Adipose tissue (tissue), 3 donors: Measurements from ENCODE around the gene MAST4. TPM values are rescaled to one million over a fixed set of nuclear protein-coding genes. Genes with fewer than 3 reads are reported as not detected.
"Not testable (repeated sequence)": the region's sequence is repeated elsewhere in the genome, so short reads cannot be mapped to it uniquely, and the experiment has no call there.

ENCODE experiments used
- H3K27ac ChIP-seq: one replicate; pipeline ENCODE4 v1.5.1; 2013; ENCODE audit warnings: low read depth, low read length
- WGBS, 3 donors: extraction: QIAGEN DNeasy Blood & Tissue Kit; methylation state at CpG; one replicate each; pipeline ENCODE4 v1.1.7; 2013; 5-methylcytosine and 5-hydroxymethylcytosine counted together
- polyA plus RNA-seq, 3 donors: library from polyadenylated mRNA; stranded (reverse); fragments of 200-250 nt; gene quantifications; one replicate each; pipeline ENCODE4 v1.2.3, GENCODE V29; 2013
- donor health status: healthy with polysubstance abuse.
- donor health status: Bipolar disorder and iron deficiency.
- donor health status: healthy.

MAST4 gene
- polyA plus RNA-seq, 3 donors = 2.7 to 16.6 (median 11.8) TPM

DNA sequence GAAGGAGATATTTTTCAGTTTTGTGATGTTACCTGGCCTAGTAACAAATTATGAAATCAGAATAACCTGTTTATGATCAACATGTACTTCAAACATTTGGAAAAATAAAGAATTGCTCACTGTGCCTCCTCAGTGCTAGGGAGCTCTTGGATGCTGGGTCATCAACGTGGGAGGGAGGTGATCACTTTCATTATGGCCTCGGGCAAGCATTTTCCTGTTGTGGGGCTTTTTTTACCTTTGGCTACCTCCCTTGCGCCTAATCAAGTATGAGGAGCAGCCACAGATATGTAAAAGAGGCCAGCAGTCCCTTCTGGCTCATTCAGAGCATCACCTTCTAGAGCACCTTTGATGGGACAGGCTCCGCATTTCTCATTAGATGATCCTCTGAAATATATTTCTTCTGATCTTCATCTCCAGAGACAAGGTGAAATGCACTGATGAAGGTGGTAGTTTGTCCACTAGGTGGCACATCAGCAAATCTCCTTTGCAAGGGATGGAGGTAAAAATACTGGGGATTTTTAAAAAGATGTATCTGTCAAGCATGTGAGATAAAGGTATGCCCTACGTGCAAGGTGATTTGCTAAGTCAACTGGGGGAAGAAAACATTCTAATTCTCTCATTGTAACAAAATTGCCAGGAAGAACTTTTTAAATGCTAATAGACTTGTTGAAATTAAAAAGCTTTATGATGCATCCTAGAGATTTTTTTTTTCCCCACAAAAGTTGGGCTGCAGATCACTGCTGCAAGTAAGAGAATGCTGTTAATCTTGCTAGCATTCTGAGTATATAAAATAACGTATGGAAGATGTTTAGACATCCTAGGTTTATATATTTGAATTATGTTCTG is 218.2 kb downstream of the MAST4 start:
- WGBS, 3 donors = 37 to 46% (median 42%) methylated on average over 6 of the region's 6 CpGs
- H3K27ac ChIP-seq = no peak overlapping the region

- no peak overlapping the region for H3K27ac ChIP-seq
- WGBS, 3 donors = 89 to 98% (median 96%) methylated on average over 5 of the region's 5 CpGs
Measured at GRCh38 chr5:66818304-66818934, 222.2 kb downstream of the MAST4 start.

GRCh38 chr5:66818935-66819328 is 222.7 kb downstream of the MAST4 start:
- WGBS, 3 donors = 77 to 89% (median 89%) methylated on average over 4 of the region's 4 CpGs
- H3K27ac ChIP-seq = no peak overlapping the region

GRCh38 chr5:66820630-66821207 is 224.5 kb downstream of the MAST4 start:
- WGBS, 3 donors = 92 to 94% (median 94%) methylated on average over 5 of the region's 5 CpGs
- no peak overlapping the region for H3K27ac ChIP-seq

GRCh38 chr5:66821688-66822429 is 225.7 kb downstream of the MAST4 start:
- whole genome bisulfite sequencing, 3 donors = 69 to 78% (median 75%) methylated on average over 4 of the region's 4 CpGs
- no peak overlapping the region for H3K27ac ChIP-seq

GRCh38 chr5:66822906-66823305 is 226.7 kb downstream of the MAST4 start:
- 35 to 74% (median 60%) methylated on average over 2 of the region's 2 CpGs for WGBS, 3 donors
- not testable (repeated sequence) for H3K27ac ChIP-seq

DNA sequence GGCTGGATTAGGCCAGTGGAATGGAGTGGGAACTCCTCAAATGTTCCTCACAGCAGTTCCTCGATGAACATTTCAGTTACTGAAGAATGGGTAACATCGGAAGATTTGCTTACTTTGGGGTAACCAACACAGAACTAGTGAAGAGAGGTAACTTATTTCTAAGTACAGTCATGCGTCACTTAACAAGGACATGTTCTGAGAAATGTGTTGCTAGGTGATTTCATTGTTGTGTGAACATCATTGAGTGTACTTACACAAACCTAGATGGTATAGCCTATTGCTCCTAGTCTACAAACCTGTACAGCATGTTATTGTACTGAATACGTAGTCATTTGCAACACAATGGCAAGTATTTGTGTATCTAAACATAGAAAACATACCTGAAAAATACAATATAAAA is 228.3 kb downstream of the MAST4 start:
- WGBS, 3 donors = 95 to 97% (median 96%) methylated on average over 4 of the region's 4 CpGs
- H3K27ac ChIP-seq = no peak overlapping the region

DNA sequence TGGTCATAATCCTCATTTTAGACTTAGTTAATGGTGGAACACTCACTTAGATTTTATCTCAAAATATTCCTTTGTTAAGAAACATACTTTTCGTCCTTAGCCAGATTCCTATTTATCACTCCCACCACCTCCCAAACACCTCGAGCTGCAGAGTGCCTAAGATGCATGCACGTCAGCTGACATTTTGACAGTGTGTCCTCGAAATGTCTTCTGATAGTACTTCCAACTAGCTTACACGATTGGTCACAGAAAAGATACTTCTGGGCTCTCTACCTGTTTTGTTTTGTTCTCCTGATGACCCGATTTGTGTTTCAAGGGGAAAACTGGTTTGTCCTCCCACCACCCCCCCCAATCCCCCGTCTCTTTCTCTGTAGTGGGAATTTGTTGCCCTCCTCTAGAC is 230.1 kb downstream of the MAST4 start:
- no peak overlapping the region for H3K27ac ChIP-seq
- 83 to 90% (median 84%) methylated on average over 7 of the region's 7 CpGs for WGBS, 3 donors

GRCh38 chr5:66826696-66827095 is 230.5 kb downstream of the MAST4 start:
- 67 to 80% (median 80%) methylated on average over 3 of the region's 3 CpGs for WGBS, 3 donors
- no peak overlapping the region for H3K27ac ChIP-seq

GRCh38 chr5:66828046-66828547 is 231.9 kb downstream of the MAST4 start:
- H3K27ac ChIP-seq = no peak overlapping the region
- 34 to 43% (median 35%) methylated on average over 5 of the region's 5 CpGs for WGBS, 3 donors

GRCh38 chr5:66828548-66829357 is 232.6 kb downstream of the MAST4 start:
- 1 to 3% (median 1%) methylated on average over 21 of the region's 21 CpGs for WGBS, 3 donors
- H3K27ac ChIP-seq = no peak overlapping the region

DNA sequence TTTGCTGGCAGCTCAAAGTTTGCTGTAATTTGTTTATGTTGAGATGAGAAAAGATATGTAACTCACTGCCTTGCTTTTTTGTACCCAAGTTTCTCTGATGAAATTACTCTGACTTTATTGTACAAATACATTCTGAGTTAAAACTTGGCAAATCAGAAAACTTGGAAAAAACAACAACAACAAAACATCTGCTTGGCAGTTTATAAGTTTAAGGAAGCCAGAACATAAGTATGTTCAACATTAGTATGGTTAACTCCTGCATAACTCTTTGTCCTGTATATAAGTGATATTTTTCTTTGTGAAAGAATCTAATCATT is 233.1 kb downstream of the MAST4 start:
- no peak overlapping the region for H3K27ac ChIP-seq

DNA sequence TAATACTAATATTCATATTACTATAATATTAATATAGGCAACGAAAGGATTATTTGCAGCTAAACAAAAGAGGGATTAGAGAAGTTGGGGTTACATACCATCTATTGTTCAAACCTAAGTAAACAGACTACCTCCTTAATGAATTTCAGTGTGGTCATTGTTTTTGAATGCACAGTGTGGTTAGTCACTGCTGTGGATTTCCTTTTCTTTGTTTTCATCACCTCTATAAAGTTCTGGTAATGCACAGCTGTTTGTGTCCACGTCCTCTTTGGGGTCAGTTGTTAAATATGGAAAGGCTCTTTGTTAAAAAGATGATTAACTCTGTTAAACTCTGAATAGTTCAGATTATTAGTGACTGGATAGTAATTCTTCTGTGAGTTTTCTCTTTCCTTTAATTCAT is 233.6 kb downstream of the MAST4 start:
- no peak overlapping the region for H3K27ac ChIP-seq
- 33 to 60% (median 40%) methylated on average over 2 of the region's 2 CpGs for WGBS, 3 donors

GRCh38 chr5:66830636-66831035 is 234.4 kb downstream of the MAST4 start:
- no peak overlapping the region for H3K27ac ChIP-seq
- 14 to 29% (median 21%) methylated on average over 1 of the region's 1 CpG for WGBS, 3 donors

- WGBS, 3 donors = 65 to 93% (median 67%) methylated on average over 3 of the region's 3 CpGs
Measured at GRCh38 chr5:66839636-66840185, 243.5 kb downstream of the MAST4 start.

DNA sequence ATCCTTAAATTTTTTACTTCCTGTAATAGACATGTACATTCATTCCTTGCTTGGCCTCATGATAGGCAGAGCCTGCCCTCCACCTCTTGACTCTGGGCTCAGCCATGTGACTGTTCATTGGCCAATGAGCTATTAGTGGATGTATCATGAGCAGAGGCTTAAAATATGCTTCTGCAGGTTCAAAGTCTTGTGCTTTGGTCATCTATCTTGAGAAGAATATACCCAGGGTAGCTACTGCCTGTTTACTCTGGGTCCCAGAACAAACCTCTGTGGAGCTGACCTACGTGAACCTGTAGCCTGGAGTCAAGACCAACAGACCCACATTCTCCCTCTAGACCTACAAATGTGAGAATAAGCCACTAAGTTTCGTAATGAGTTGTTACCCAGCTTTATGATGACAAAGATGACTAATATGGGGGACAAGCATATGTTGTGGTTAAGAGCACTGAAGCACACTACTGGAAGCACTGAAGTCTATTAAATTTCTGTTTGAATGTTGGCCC is 244.4 kb downstream of the MAST4 start:
- WGBS, 3 donors = 58 to 72% (median 62%) methylated on average over 2 of the region's 2 CpGs
- no peak overlapping the region for H3K27ac ChIP-seq

More at GRCh38 chr5:66839636-66840185, 243.5 kb downstream of the MAST4 start:
- no peak overlapping the region for H3K27ac ChIP-seq

DNA sequence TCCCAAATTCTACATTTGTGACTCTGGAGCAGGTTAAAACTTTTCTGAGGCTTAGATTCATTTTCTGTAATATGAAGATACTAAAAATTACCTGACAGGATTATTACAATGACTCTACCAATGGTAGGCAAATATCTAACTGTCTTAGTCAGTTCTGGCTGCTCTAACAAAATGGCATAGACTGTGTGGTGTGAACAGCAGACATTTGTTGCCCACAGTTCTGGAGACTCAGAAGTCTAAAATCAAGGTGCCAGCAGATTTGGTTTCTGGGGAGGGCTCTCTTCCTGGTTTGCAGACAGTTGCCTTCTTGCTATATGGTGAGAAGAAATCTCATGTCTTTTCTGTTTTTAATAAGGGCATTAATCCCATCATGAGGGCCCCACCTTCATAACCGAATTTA is 245.1 kb downstream of the MAST4 start:
- WGBS, 3 donors = 77 to 87% (median 85%) methylated on average over 1 of the region's 1 CpG

GRCh38 chr5:66842540-66842939 is 246.3 kb downstream of the MAST4 start:
- no peak overlapping the region for H3K27ac ChIP-seq
- 97 to 98% (median 97%) methylated on average over 2 of the region's 2 CpGs for WGBS, 3 donors

More for the DNA sequence above, 245.1 kb downstream of the MAST4 start:
- no peak overlapping the region for H3K27ac ChIP-seq
